Endothelial cell of umbilical vein (primary cell): ENCODE measurements around the gene OR9G1.

Source experiments
- JUN ChIP-seq: IDR thresholded peaks from 2 replicates; pipeline ENCODE4 v1.6.1; 2011; ENCODE audit warnings: borderline replicate concordance, low read depth; ENCODE audit not compliant: insufficient read length, insufficient read depth
- POLR2A ChIP-seq: IDR thresholded peaks from 2 replicates; pipeline ENCODE4 v1.6.1; 2012; ENCODE audit warnings: low read depth, mild to moderate bottlenecking, control low read depth, low read length
- POLR2AphosphoS5 ChIP-seq: IDR thresholded peaks from 2 replicates; pipeline ENCODE4 v1.6.1; 2012; ENCODE audit warnings: low read depth, mild to moderate bottlenecking, control low read depth, low read length, moderate library complexity; ENCODE audit not compliant: insufficient read depth
- TF ChIP-seq, protein P1 (sequence below), 2 donors: IDR thresholded peaks; 1 replicate in 1 of 2; 2 replicates in 1 of 2; pipeline ENCODE4 v1.5.1; 2011; ENCODE audit warnings: low read length in 2 of 2, mild to moderate bottlenecking in 2 of 2, moderate library complexity in 2 of 2, control low read depth in 1 of 2, inconsistent platforms in 1 of 2, low read depth in 1 of 2; ENCODE audit not compliant: insufficient read depth in 1 of 2; ENCODE audit errors: extremely low read depth in 1 of 2

DNA sequence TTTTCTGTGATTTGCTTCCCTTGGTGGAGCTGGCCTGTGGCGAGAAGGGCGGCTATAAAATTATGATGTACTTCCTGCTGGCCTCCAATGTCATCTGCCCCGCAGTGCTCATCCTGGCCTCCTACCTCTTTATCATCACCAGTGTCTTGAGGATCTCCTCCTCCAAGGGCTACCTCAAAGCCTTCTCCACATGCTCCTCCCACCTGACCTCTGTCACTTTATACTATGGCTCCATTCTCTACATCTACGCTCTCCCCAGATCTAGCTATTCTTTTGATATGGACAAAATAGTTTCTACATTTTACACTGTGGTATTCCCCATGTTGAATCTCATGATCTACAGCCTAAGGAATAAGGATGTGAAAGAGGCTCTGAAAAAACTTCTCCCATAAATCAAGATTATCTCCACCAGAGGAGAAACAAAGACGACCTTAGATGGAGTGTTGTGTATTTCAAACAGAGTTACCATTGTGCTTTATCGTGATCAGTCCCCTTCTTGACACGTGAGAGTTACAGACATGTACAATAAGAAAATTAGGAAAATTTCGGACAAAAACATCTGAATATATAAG, 2.1 kb downstream of the OR9G1 start:
- TF ChIP-seq POLR2A (no peak), JUN (no peak), POLR2AphosphoS5 (no peak)
- TF ChIP-seq, protein P1, sequence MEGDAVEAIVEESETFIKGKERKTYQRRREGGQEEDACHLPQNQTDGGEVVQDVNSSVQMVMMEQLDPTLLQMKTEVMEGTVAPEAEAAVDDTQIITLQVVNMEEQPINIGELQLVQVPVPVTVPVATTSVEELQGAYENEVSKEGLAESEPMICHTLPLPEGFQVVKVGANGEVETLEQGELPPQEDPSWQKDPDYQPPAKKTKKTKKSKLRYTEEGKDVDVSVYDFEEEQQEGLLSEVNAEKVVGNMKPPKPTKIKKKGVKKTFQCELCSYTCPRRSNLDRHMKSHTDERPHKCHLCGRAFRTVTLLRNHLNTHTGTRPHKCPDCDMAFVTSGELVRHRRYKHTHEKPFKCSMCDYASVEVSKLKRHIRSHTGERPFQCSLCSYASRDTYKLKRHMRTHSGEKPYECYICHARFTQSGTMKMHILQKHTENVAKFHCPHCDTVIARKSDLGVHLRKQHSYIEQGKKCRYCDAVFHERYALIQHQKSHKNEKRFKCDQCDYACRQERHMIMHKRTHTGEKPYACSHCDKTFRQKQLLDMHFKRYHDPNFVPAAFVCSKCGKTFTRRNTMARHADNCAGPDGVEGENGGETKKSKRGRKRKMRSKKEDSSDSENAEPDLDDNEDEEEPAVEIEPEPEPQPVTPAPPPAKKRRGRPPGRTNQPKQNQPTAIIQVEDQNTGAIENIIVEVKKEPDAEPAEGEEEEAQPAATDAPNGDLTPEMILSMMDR (IDR thresholded peaks at IDR 0.05; ENCODE audit: extremely low read depth in 1 of 2, insufficient read depth in 1 of 2, low read depth in 1 of 2, low read length in 2 of 2) = no peak
